Smooth muscle cell (in vitro differentiated cells): ENCODE results near the gene RPL36. TPM values are rescaled to one million over a fixed set of nuclear protein-coding genes. Genes with fewer than 3 reads are reported as not detected.

Source experiments
- DNase-seq: peaks from one replicate; lab custom pipeline; 2025; ENCODE audit not compliant: unreplicated experiment; lab: John Stamatoyannopoulos, UW
- H2AFZ ChIP-seq: fragments of 200-600 bp; sonication (generic); 2 replicates; pipeline ENCODE4 v1.6.0; 2016; ENCODE audit warnings: antibody characterized with exemption, low read depth, mild to moderate bottlenecking
- H3F3A ChIP-seq: fragments of 200-600 bp; sonication (generic); 2 replicates; pipeline ENCODE4 v1.6.0; 2017; ENCODE audit warnings: antibody characterized with exemption, low read depth
- H3K27ac ChIP-seq: fragments of 200-600 bp; sonication (generic); 2 replicates; pipeline ENCODE4 v1.5.1; 2016; ENCODE audit warnings: low read depth, mild to moderate bottlenecking
- H3K27me3 ChIP-seq: fragments of 200-600 bp; sonication (generic); 2 replicates; pipeline ENCODE4 v1.6.1; 2016; ENCODE audit warnings: low read depth, mild to moderate bottlenecking
- H3K36me3 ChIP-seq: fragments of 200-600 bp; sonication (generic); 2 replicates; pipeline ENCODE4 v1.5.1; 2016; ENCODE audit warnings: low read depth
- H3K4me1 ChIP-seq: fragments of 200-600 bp; sonication (generic); 2 replicates; pipeline ENCODE4 v1.5.1; 2016; ENCODE audit warnings: low read depth
- H3K4me2 ChIP-seq: fragments of 200-600 bp; sonication (generic); 2 replicates; pipeline ENCODE4 v1.6.0; 2016; ENCODE audit warnings: mild to moderate bottlenecking
- H3K4me3 ChIP-seq: fragments of 200-600 bp; sonication (generic); 2 replicates; pipeline ENCODE4 v1.5.1; 2016; ENCODE audit warnings: mild to moderate bottlenecking
- H3K79me2 ChIP-seq: fragments of 200-600 bp; sonication (generic); 2 replicates; pipeline ENCODE4 v1.6.0; 2016; ENCODE audit warnings: low read depth, mild to moderate bottlenecking
- H3K9ac ChIP-seq: fragments of 200-600 bp; sonication (generic); 2 replicates; pipeline ENCODE4 v1.6.0; 2016; ENCODE audit warnings: low read depth
- H3K9me3 ChIP-seq: fragments of 200-600 bp; sonication (generic); replicated peaks from 2 replicates; pipeline ENCODE4 v1.5.1; 2016; ENCODE audit warnings: low read depth
- H4K20me1 ChIP-seq: fragments of 200-600 bp; sonication (generic); 2 replicates; pipeline ENCODE4 v1.6.0; 2016; ENCODE audit warnings: low read depth
- WGBS: methylation state at CpG from one replicate; pipeline ENCODE4 v1.1.7; 2016; ENCODE audit warnings: low lambda C conversion rate; 5-methylcytosine and 5-hydroxymethylcytosine counted together
- polyA plus RNA-seq: library from polyadenylated mRNA; unstranded; fragments of >200 nt; fragmentation: Nextera tagmentation; extraction: Ambion mirVana; gene quantifications from 2 replicates; pipeline ENCODE4 v1.2.1, GENCODE V29; 2016
- total RNA-seq: library from RNA; depleted of rRNA; stranded (reverse); fragments of >200 nt; gene quantifications from 2 replicates; pipeline ENCODE4 v1.2.3, GENCODE V29; 2014
- TF ChIP-seq, protein P1 (sequence below): fragments of 200-600 bp; sonication (generic); IDR thresholded peaks from 2 replicates; pipeline ENCODE4 v1.5.1; 2017; ENCODE audit warnings: borderline replicate concordance, mild to moderate bottlenecking, antibody characterized with exemption; ENCODE audit not compliant: insufficient read depth, poor library complexity, severe bottlenecking

RPL36 gene
- total and polyA plus RNA-seq, 2 experiments from 2014 or later = 641 to 1,079 TPM

DNA sequence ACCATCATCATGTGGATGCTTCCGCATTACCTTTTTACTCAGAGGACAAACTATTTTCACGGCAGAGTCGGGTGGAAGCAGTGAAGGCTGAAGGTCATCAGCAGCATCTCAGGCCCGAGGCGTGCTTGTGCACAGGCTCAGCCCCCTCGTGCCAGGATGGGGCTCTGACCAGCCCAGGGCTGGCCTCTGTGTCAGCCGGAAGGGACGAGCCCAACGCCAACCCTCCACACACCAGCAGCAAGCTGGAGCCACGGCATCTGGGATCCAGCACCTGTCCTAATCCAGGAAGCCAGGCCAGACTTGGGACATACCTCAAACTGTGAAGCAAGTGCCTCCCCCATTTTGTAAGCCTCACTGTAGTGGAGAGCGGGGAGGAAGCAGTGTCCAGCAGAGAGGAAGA, 20.9 kb upstream of the RPL36 start:
- Histone ChIP-seq H3K4me2 (no peak overlapping the region), H3F3A (no peaks in the 10 kb centered on the region), H3K9me3 (no peaks in the 10 kb centered on the region), H3K79me2 (no peaks in the 10 kb centered on the region), H3K4me1 (no peaks in the 10 kb centered on the region), H3K27ac (no peak overlapping the region), H4K20me1 (peaks cover 5% of the 10 kb centered on the region), H3K36me3 (no peaks in the 10 kb centered on the region), H3K9ac (no peak overlapping the region), H3K4me3 (no peak overlapping the region), H2AFZ (no peak overlapping the region), H3K27me3 (no peaks in the 10 kb centered on the region)
- TF ChIP-seq, protein P1, sequence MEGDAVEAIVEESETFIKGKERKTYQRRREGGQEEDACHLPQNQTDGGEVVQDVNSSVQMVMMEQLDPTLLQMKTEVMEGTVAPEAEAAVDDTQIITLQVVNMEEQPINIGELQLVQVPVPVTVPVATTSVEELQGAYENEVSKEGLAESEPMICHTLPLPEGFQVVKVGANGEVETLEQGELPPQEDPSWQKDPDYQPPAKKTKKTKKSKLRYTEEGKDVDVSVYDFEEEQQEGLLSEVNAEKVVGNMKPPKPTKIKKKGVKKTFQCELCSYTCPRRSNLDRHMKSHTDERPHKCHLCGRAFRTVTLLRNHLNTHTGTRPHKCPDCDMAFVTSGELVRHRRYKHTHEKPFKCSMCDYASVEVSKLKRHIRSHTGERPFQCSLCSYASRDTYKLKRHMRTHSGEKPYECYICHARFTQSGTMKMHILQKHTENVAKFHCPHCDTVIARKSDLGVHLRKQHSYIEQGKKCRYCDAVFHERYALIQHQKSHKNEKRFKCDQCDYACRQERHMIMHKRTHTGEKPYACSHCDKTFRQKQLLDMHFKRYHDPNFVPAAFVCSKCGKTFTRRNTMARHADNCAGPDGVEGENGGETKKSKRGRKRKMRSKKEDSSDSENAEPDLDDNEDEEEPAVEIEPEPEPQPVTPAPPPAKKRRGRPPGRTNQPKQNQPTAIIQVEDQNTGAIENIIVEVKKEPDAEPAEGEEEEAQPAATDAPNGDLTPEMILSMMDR = no peak
- WGBS = 91% methylated on average over 11 of the region's 11 CpGs
- no peak for DNase-seq

DNA sequence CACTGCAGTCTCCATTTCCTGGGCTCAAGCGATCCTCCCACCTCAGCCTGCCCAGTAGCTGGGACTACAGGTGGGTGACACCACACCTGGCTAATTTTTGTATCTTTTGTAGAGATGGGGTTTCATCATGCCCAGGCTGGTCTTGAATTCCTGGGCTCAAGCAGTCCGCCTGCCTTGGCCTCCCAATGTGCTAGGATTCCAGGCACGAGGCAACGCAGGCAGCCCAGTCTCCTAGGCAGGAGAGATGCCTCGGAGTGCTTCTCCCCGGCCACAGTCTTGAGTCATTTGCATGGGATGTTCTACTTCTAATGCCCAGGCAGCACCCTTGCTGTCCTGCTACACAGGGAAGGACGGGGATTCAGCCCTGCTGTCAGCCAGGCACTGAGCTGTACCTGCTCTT, 18.5 kb upstream of the RPL36 start:
- H2AFZ ChIP-seq = no peak overlapping the region
- H3K4me2 ChIP-seq = no peak overlapping the region
- TF ChIP-seq, protein P1 = no peak
- no peaks in the 10 kb centered on the region for H3K36me3 ChIP-seq
- H3F3A ChIP-seq = no peaks in the 10 kb centered on the region
- DNase-seq = no peak
- no peak overlapping the region for H3K4me3 ChIP-seq
- WGBS = 98% methylated on average over 7 of the region's 7 CpGs
- no peaks in the 10 kb centered on the region for H3K4me1 ChIP-seq
- H3K79me2 ChIP-seq = no peaks in the 10 kb centered on the region
- H3K27ac ChIP-seq = no peak overlapping the region
- peaks cover 5% of the 10 kb centered on the region for H4K20me1 ChIP-seq
- no peak overlapping the region for H3K9ac ChIP-seq
- no peaks in the 10 kb centered on the region for H3K27me3 ChIP-seq
- H3K9me3 ChIP-seq = no peaks in the 10 kb centered on the region

DNA sequence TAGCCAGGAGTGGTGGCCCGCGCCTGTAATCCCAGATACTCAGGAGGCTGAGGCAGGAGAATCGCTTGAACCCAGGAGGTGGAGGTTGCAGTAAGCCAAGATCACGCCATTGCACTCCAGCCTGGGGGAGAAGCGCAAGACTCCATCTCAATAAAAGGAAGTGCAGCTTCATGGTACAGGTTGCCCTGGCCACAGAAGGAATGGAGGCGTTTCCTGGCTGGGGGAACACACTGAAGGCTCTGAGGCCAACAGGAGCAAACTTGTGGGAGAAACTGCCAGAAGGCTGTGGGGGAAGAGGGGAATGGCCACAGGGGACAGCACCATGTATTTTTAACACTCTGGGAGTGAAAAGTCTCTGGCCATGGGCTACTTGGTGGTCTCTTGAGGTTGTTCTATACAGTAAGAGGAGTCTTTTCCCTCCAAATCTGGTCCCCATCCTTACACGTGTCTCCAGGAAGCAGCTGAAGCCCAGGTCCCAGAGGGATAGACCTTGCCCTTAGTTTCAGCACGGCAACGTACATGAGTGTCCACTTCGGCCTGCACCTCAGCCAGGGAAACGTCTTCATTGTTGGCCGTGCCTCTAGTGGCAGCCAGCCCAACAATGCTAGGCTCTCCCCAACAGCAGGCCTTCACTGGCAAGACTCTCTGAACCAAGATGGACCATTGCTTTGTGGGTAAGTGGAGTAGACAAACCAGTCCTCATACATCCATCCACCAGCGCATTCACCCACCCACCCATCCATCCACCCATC, 17.2 kb upstream of the RPL36 start:
- no peaks in the 10 kb centered on the region for H3K79me2 ChIP-seq
- no peaks in the 10 kb centered on the region for H3K27me3 ChIP-seq
- peaks cover 1% of the 10 kb centered on the region for H4K20me1 ChIP-seq
- TF ChIP-seq, protein P1 = no peak
- H3K4me3 ChIP-seq = no peak overlapping the region
- no peak overlapping the region for H3K4me2 ChIP-seq
- no peak overlapping the region for H3K9ac ChIP-seq
- 98% methylated on average over 12 of the region's 13 CpGs for WGBS
- H3K27ac ChIP-seq = no peak overlapping the region
- H3K36me3 ChIP-seq = no peaks in the 10 kb centered on the region
- H2AFZ ChIP-seq = no peak overlapping the region
- no peaks in the 10 kb centered on the region for H3K4me1 ChIP-seq
- no peak for DNase-seq
- H3F3A ChIP-seq = no peaks in the 10 kb centered on the region
- H3K9me3 ChIP-seq = no peaks in the 10 kb centered on the region

DNA sequence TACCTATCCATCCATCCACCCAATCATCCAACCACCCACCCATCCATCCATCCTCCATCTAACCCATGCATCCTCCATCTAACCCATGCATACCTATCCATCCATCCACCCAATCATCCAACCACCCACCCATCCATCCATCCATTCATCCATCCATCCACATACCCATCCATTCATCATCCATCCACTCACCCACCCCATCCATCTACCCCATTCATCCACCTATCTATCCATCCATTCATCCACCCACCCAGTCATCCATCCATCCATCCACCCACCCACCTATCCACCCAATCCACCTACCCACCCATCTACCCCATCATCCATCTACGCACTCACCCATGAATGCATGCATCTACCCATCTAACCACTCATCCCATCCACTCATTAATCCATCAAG, 16.3 kb upstream of the RPL36 start:
- no peak overlapping the region for H3K27ac ChIP-seq
- TF ChIP-seq, protein P1 = no peak
- no peak overlapping the region for H3K4me2 ChIP-seq
- no peaks in the 10 kb centered on the region for H4K20me1 ChIP-seq
- WGBS = 100% methylated on average over 1 of the region's 1 CpG
- H3K9me3 ChIP-seq = no peaks in the 10 kb centered on the region
- no peak overlapping the region for H2AFZ ChIP-seq
- H3K9ac ChIP-seq = no peak overlapping the region
- no peak for DNase-seq
- no peaks in the 10 kb centered on the region for H3K79me2 ChIP-seq
- H3K36me3 ChIP-seq = no peaks in the 10 kb centered on the region
- H3F3A ChIP-seq = no peaks in the 10 kb centered on the region
- H3K4me3 ChIP-seq = no peak overlapping the region
- H3K4me1 ChIP-seq = no peaks in the 10 kb centered on the region
- H3K27me3 ChIP-seq = no peaks in the 10 kb centered on the region
